Measurements from ENCODE around the gene TOX2.

Gene TOX2

DNA sequence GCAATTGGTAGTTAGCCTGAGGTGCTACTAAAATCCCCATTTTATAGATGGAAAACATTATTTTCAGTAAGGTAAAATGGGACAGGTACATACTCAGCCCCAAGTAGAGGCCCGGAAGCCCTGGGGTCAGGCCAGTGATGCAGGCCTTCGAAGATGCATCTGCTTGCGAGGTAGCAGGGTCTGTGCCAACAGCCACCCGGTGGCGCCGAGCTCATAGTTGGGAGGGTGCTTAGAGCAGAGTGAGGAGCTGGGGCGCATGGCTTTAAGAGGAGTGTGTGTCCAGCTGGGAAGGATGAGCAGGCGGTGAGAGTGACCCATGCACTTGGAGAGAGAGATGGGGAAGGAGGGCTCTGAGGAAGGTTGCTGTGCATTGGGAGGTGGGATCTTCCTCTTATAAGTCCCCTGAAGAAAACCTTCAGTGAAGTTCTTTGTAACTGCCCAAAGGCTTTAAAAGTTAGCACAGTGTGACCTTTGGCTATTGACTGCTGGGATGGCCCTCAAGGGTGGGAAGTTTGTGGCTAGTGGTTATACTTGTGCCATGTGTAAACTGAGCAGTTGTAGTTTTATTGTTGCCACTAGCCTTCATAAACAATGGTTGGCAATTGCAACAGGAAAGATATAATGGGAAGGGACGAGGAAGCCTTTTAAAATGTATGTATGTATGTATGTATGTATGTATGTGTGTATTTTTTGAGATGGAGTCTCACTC lies 71.1 kb downstream of the TOX2 start (continued):
- TF ChIP-seq, protein P1, sequence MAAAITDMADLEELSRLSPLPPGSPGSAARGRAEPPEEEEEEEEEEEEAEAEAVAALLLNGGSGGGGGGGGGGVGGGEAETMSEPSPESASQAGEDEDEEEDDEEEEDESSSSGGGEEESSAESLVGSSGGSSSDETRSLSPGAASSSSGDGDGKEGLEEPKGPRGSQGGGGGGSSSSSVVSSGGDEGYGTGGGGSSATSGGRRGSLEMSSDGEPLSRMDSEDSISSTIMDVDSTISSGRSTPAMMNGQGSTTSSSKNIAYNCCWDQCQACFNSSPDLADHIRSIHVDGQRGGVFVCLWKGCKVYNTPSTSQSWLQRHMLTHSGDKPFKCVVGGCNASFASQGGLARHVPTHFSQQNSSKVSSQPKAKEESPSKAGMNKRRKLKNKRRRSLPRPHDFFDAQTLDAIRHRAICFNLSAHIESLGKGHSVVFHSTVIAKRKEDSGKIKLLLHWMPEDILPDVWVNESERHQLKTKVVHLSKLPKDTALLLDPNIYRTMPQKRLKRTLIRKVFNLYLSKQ (tag by site-specific recombination; IDR thresholded peaks at IDR 0.05; ENCODE audit: borderline replicate concordance), result no peak
- no peak for TF ChIP-seq IKZF3 (tag by site-specific recombination; IDR thresholded peaks at IDR 0.05)
- TF ChIP-seq SETDB1 (IDR thresholded peaks at IDR 0.05; ENCODE audit: insufficient read length, low read length), result no peak

- no peak overlapping the region for H3K27ac ChIP-seq (ENCODE audit: extremely low read depth, low read depth, low read length)
- CTCF ChIA-PET, result interaction anchor here (0.6 to 0.7 kb wide), 2 partner anchors 32 to 124 kb away, joined by 3 read pairs; no protein-coding TSS in a partner anchor
Observed at GRCh38 chr20:43987018-43987417, 72.4 kb downstream of the TOX2 start.

GRCh38 chr20:43987531-43987930 lies 72.9 kb downstream of the TOX2 start:
- POLR2A ChIA-PET, result no interaction called here
- CTCF ChIA-PET, result interaction anchor here (0.6 kb wide), 1 partner anchor 33 kb away, joined by 3 read pairs; no protein-coding TSS in a partner anchor
- H3K4me3 ChIP-seq (ENCODE audit: low read depth, low read length), result no peak overlapping the region
- peaks cover 4% of the 10 kb centered on the region for H3K4me1 ChIP-seq (ENCODE audit: control insufficient read depth, insufficient read depth, low read length)
- no peaks in the 10 kb centered on the region for H3K9me3 ChIP-seq (ENCODE audit: control insufficient read depth, insufficient read depth, low read depth, low read length)
- H3K27ac ChIP-seq (ENCODE audit: extremely low read depth, low read depth, low read length), result no peak overlapping the region
- H3K36me3 ChIP-seq (ENCODE audit: control insufficient read depth in 2 of 2, insufficient read depth in 1 of 2, low read length in 2 of 2), result no peaks in the 10 kb centered on the region
- TF ChIP-seq ZIC2 (tag by site-specific recombination; IDR thresholded peaks at IDR 0.05), result peak; percentile 89
- no peak for TF ChIP-seq TCF7L2 (IDR thresholded peaks at IDR 0.05; ENCODE audit: borderline replicate concordance, low read depth, low read length)
- peak; percentile 89 for TF ChIP-seq KLF17 (tag by site-specific recombination; IDR thresholded peaks at IDR 0.05)
- TF ChIP-seq, protein P2, sequence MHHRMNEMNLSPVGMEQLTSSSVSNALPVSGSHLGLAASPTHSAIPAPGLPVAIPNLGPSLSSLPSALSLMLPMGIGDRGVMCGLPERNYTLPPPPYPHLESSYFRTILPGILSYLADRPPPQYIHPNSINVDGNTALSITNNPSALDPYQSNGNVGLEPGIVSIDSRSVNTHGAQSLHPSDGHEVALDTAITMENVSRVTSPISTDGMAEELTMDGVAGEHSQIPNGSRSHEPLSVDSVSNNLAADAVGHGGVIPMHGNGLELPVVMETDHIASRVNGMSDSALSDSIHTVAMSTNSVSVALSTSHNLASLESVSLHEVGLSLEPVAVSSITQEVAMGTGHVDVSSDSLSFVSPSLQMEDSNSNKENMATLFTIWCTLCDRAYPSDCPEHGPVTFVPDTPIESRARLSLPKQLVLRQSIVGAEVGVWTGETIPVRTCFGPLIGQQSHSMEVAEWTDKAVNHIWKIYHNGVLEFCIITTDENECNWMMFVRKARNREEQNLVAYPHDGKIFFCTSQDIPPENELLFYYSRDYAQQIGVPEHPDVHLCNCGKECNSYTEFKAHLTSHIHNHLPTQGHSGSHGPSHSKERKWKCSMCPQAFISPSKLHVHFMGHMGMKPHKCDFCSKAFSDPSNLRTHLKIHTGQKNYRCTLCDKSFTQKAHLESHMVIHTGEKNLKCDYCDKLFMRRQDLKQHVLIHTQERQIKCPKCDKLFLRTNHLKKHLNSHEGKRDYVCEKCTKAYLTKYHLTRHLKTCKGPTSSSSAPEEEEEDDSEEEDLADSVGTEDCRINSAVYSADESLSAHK (tag by site-specific recombination; IDR thresholded peaks at IDR 0.05), result peak; percentile 47; the same call in 1 of the 2 replicates
- peak; percentile 95 for TF ChIP-seq GLIS1 (tag by site-specific recombination; IDR thresholded peaks at IDR 0.05)
- 0 out of 2 replicates have a peak, but pooled peaks have one; percentile 27 for TF ChIP-seq SCRT1 (tag by site-specific recombination; IDR thresholded peaks at IDR 0.05; ENCODE audit: borderline replicate concordance)
- 0 out of 2 replicates have a peak, but pooled peaks have one; percentile 30 for TF ChIP-seq ZNF664 (tag by site-specific recombination; IDR thresholded peaks at IDR 0.05)
- peak; percentile 66 for TF ChIP-seq OSR2 (tag by site-specific recombination; IDR thresholded peaks at IDR 0.05)
- TF ChIP-seq ZBTB17 (tag by site-specific recombination; IDR thresholded peaks at IDR 0.05), result 0 out of 2 replicates have a peak, but pooled peaks have one; percentile 23
- TF ChIP-seq, protein P3, sequence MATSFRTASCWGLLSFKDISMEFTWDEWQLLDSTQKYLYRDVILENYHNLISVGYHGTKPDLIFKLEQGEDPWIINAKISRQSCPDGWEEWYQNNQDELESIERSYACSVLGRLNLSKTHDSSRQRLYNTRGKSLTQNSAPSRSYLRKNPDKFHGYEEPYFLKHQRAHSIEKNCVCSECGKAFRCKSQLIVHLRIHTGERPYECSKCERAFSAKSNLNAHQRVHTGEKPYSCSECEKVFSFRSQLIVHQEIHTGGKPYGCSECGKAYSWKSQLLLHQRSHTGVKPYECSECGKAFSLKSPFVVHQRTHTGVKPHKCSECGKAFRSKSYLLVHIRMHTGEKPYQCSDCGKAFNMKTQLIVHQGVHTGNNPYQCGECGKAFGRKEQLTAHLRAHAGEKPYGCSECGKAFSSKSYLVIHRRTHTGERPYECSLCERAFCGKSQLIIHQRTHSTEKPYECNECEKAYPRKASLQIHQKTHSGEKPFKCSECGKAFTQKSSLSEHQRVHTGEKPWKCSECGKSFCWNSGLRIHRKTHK (tag by site-specific recombination; IDR thresholded peaks at IDR 0.05), result no peak
- peak; percentile 42; the same call in 1 of the 2 replicates for TF ChIP-seq ZNF600 (tag by site-specific recombination; IDR thresholded peaks at IDR 0.05)
- TF ChIP-seq SP7 (tag by site-specific recombination; IDR thresholded peaks at IDR 0.05), result peak; percentile 86
- peak; percentile 87 for TF ChIP-seq WT1 (tag by site-specific recombination; IDR thresholded peaks at IDR 0.05)
- TF ChIP-seq PRDM6 (tag by site-specific recombination; IDR thresholded peaks at IDR 0.05), result peak; percentile 93

More at GRCh38 chr20:43987018-43987417, 72.4 kb downstream of the TOX2 start:
- POLR2A ChIA-PET, result no interaction called here
- Histone ChIP-seq H3K36me3 (ENCODE audit: control insufficient read depth in 2 of 2, insufficient read depth in 1 of 2, low read length in 2 of 2) (no peaks in the 10 kb centered on the region), H3K4me3 (ENCODE audit: low read depth, low read length) (no peak overlapping the region), H3K4me1 (ENCODE audit: control insufficient read depth, insufficient read depth, low read length) (peaks cover 4% of the 10 kb centered on the region), H3K9me3 (ENCODE audit: control insufficient read depth, insufficient read depth, low read depth, low read length) (no peaks in the 10 kb centered on the region)
- TF ChIP-seq ZNF621 (tag by site-specific recombination; IDR thresholded peaks at IDR 0.05) (no peak), ZBTB21 (tag by site-specific recombination; IDR thresholded peaks at IDR 0.05) (no peak), ZNF146 (tag by site-specific recombination; IDR thresholded peaks at IDR 0.05) (peak; percentile 86), ZNF660 (tag by site-specific recombination; IDR thresholded peaks at IDR 0.05) (no peak), ZBTB17 (tag by site-specific recombination; IDR thresholded peaks at IDR 0.05) (0 out of 2 replicates have a peak, but pooled peaks have one; percentile 31)
- TF ChIP-seq, protein P4, sequence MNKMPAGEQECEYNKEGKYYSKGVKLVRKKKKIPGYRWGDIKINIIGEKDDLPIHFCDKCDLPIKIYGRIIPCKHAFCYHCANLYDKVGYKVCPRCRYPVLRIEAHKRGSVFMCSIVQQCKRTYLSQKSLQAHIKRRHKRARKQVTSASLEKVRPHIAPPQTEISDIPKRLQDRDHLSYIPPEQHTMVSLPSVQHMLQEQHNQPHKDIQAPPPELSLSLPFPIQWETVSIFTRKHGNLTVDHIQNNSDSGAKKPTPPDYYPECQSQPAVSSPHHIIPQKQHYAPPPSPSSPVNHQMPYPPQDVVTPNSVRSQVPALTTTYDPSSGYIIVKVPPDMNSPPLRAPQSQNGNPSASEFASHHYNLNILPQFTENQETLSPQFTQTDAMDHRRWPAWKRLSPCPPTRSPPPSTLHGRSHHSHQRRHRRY (tag by site-specific recombination; IDR thresholded peaks at IDR 0.05), result no peak

Measured in HEK293 (cell line).